IMR-90 (cell line): Measurements from ENCODE around the gene ZBTB9.

Experiments
- CEBPB ChIP-seq: IDR thresholded peaks from 2 replicates; pipeline ENCODE4 v1.6.1; 2012; ENCODE audit warnings: low read depth, low read length, improper control_type of control experiment
- CTCF ChIP-seq: conservative IDR thresholded peaks from 2 replicates; pipeline ENCODE4 v1.5.1; 2012; ENCODE audit warnings: mild to moderate bottlenecking, low read depth, low read length, improper control_type of control experiment
- MAFK ChIP-seq: IDR thresholded peaks from 2 replicates; pipeline ENCODE4 v1.6.1; 2012; ENCODE audit warnings: low read depth, low read length, improper control_type of control experiment
- POLR2A ChIP-seq: IDR thresholded peaks from 2 replicates; pipeline ENCODE4 v1.6.1; 2012; ENCODE audit warnings: mild to moderate bottlenecking, low read depth, low read length
- RAD21 ChIP-seq: IDR thresholded peaks from 2 replicates; pipeline ENCODE4 v1.6.1; 2012; ENCODE audit warnings: low read length, improper control_type of control experiment
- SMC3 ChIP-seq: fragments of 150-350 bp; IDR thresholded peaks from 2 replicates; pipeline ENCODE4 v1.6.1; 2016; ENCODE audit warnings: low read depth, mild to moderate bottlenecking, antibody characterized with exemption, low read length, moderate library complexity
- TF ChIP-seq, protein P1 (sequence below): fragments of 150-350 bp; IDR thresholded peaks from 2 replicates; pipeline ENCODE4 v1.6.1; 2017; ENCODE audit warnings: mild to moderate bottlenecking, antibody characterized with exemption, low read length, low read depth

DNA sequence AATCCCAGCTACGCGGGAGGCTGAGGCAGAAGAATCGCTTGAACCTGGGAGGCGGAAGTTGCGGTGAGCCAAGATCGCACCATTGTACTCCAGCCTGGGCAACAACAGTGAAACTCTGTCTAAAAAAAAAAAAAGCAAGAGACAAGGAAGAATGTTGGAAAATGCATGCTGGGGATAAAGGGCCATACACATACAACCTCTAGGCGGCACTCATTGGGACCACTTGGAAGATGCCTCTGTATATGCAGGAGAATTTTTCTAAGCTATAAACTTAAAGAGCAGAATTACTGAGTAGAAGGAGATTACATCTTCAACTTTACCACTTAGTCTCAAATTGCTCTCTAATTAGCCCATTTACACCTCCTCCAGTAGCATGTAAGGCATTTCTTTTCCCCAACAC is 42.8 kb downstream of the ZBTB9 start:
- TF ChIP-seq CTCF (no peak), POLR2A (no peak), RAD21 (no peak), MAFK (no peak), SMC3 (no peak), CEBPB (no peak)
- TF ChIP-seq, protein P1, sequence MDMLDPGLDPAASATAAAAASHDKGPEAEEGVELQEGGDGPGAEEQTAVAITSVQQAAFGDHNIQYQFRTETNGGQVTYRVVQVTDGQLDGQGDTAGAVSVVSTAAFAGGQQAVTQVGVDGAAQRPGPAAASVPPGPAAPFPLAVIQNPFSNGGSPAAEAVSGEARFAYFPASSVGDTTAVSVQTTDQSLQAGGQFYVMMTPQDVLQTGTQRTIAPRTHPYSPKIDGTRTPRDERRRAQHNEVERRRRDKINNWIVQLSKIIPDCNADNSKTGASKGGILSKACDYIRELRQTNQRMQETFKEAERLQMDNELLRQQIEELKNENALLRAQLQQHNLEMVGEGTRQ = no peak
